SHP77 (cell line): Measurements from ENCODE around the gene TMPRSS3.

Source experiments
- DNase-seq, 2 experiments: peaks; one replicate each; lab custom pipeline; 2025; lab: John Stamatoyannopoulos, UW

The TMPRSS3 gene

GRCh38 chr21:42373196-42373907, 22.5 kb downstream of the TMPRSS3 start:
- no peak for DNase-seq

GRCh38 chr21:42370894-42371654, 24.8 kb downstream of the TMPRSS3 start:
- no peak for DNase-seq

- no peak for DNase-seq
Measured at GRCh38 chr21:42369821-42370220, 26.0 kb downstream of the TMPRSS3 start.

GRCh38 chr21:42367367-42368165, 28.3 kb downstream of the TMPRSS3 start:
- no peak for DNase-seq

GRCh38 chr21:42366292-42367010, 29.4 kb downstream of the TMPRSS3 start, which contains the start of gene TFF1:
Gene TFF1 (minus strand): TSS chr21:42366535. CDS start chr21:42366495, 40 bp downstream.
- DNase-seq = no peak

GRCh38 chr21:42365770-42366169, 30.1 kb downstream of the TMPRSS3 start:
- DNase-seq = no peak

- DNase-seq = no peak
Measured at GRCh38 chr21:42364304-42364865, 31.5 kb downstream of the TMPRSS3 start.

- DNase-seq = no peak
Measured at GRCh38 chr21:42363312-42363711, 32.5 kb downstream of the TMPRSS3 start.

GRCh38 chr21:42362700-42363099, 33.2 kb downstream of the TMPRSS3 start:
- no peak for DNase-seq

GRCh38 chr21:42362198-42362597, 33.7 kb downstream of the TMPRSS3 start:
- no peak for DNase-seq

GRCh38 chr21:42361286-42361685, 34.6 kb downstream of the TMPRSS3 start:
- DNase-seq = no peak

- peak in 1 of 2 experiments; percentile 8 for DNase-seq
Measured at GRCh38 chr21:42360317-42360716, 35.5 kb downstream of the TMPRSS3 start.

GRCh38 chr21:42358937-42359336, 36.9 kb downstream of the TMPRSS3 start:
- DNase-seq = no peak

GRCh38 chr21:42358261-42358660, 37.6 kb downstream of the TMPRSS3 start:
- DNase-seq = no peak

GRCh38 chr21:42357307-42357706, 38.5 kb downstream of the TMPRSS3 start:
- DNase-seq = no peak

- no peak for DNase-seq
Measured at GRCh38 chr21:42356650-42357049, 39.2 kb downstream of the TMPRSS3 start.

GRCh38 chr21:42356046-42356445, 39.8 kb downstream of the TMPRSS3 start:
- DNase-seq = no peak

- no peak for DNase-seq
Measured at GRCh38 chr21:42353623-42354022, 42.2 kb downstream of the TMPRSS3 start.

GRCh38 chr21:42352441-42353095, 43.3 kb downstream of the TMPRSS3 start:
- no peak for DNase-seq

GRCh38 chr21:42351626-42352440, 44.0 kb downstream of the TMPRSS3 start:
- DNase-seq = no peak
